Nephron (organoid): ENCODE data around the gene DUSP2.

Source experiments
- H3K27ac Mint-ChIP-seq, 3 experiments: 2 replicates each; pipeline ENCODE4 v1.8.0; 2020; ENCODE audit warnings: mixed read lengths in 3 of 3, mild to moderate bottlenecking in 2 of 3, moderate library complexity in 1 of 3
- H3K27me3 Mint-ChIP-seq: 2 replicates; pipeline ENCODE4 v1.8.0; 2021; ENCODE audit warnings: low read depth, mild to moderate bottlenecking, moderate library complexity, mixed read lengths
- H3K36me3 Mint-ChIP-seq: 2 replicates; pipeline ENCODE4 v1.8.0; 2020; ENCODE audit warnings: low read depth, mixed read lengths
- H3K4me1 Mint-ChIP-seq: 2 replicates; pipeline ENCODE4 v1.8.0; 2020; ENCODE audit warnings: mixed read lengths
- H3K4me3 Mint-ChIP-seq, 3 experiments: 2 replicates each; pipeline ENCODE4 v1.8.0; 2020; ENCODE audit warnings: mild to moderate bottlenecking in 3 of 3, mixed read lengths in 3 of 3, moderate library complexity in 2 of 3
- H3K9me3 Mint-ChIP-seq: 2 replicates; pipeline ENCODE4 v1.8.0; 2020; ENCODE audit warnings: mixed read lengths
- TF ChIP-seq, protein P1 (sequence below), 3 experiments: fragments of 200-600 bp; sonication (generic); IDR thresholded peaks; one replicate each; pipeline ENCODE4 v1.5.0; 2021; ENCODE audit warnings: antibody characterized with exemption in 3 of 3; ENCODE audit not compliant: unreplicated experiment in 3 of 3

The DUSP2 gene

DNA sequence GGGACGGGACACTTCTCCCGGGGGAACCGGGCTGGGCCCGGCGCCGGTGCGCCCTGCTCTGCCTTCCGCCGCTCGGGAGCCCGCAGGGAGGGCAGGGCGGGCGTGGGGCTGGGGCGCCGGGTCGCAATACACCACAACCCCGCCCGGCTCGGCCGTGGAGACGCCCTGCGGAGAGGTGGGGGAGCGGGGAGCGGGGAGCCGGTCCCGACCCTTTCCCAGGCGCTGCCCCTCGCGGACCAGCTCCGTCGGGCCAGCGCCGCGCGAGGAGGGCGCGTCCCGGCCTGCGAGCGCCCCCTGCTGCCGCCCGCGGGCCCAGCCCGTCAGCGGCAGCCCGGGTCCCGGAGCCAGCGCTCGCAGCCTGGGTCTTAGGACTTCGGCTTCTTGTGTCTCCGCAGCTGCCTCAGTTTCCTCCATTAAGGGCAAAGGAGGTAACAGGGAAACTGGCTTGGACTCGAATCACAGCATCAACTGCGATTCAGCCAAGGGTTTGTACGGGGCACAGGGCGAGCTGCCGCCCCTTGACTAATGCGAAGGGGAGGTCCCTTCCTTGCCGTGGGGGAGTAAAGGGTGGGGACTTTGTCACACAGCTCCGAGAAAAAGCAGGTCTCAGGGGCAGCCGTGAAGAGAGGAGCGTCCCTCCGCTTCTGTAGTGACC, 28.2 kb downstream of the DUSP2 start:
- Mint-ChIP-seq H3K27me3 (peaks cover 57% of the 10 kb centered on the region), H3K4me1 (peaks cover 19% of the 10 kb centered on the region), H3K4me3 (peak overlapping the region; percentile 63 to 81 (median 79)), H3K36me3 (no peaks in the 10 kb centered on the region), H3K9me3 (no peaks in the 10 kb centered on the region), H3K27ac (no peak overlapping the region)
- TF ChIP-seq, protein P1, sequence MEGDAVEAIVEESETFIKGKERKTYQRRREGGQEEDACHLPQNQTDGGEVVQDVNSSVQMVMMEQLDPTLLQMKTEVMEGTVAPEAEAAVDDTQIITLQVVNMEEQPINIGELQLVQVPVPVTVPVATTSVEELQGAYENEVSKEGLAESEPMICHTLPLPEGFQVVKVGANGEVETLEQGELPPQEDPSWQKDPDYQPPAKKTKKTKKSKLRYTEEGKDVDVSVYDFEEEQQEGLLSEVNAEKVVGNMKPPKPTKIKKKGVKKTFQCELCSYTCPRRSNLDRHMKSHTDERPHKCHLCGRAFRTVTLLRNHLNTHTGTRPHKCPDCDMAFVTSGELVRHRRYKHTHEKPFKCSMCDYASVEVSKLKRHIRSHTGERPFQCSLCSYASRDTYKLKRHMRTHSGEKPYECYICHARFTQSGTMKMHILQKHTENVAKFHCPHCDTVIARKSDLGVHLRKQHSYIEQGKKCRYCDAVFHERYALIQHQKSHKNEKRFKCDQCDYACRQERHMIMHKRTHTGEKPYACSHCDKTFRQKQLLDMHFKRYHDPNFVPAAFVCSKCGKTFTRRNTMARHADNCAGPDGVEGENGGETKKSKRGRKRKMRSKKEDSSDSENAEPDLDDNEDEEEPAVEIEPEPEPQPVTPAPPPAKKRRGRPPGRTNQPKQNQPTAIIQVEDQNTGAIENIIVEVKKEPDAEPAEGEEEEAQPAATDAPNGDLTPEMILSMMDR (IDR thresholded peaks at IDR 0.05; ENCODE audit: unreplicated experiment in 3 of 3): peak; percentile 89 to 95 (median 91)

DNA sequence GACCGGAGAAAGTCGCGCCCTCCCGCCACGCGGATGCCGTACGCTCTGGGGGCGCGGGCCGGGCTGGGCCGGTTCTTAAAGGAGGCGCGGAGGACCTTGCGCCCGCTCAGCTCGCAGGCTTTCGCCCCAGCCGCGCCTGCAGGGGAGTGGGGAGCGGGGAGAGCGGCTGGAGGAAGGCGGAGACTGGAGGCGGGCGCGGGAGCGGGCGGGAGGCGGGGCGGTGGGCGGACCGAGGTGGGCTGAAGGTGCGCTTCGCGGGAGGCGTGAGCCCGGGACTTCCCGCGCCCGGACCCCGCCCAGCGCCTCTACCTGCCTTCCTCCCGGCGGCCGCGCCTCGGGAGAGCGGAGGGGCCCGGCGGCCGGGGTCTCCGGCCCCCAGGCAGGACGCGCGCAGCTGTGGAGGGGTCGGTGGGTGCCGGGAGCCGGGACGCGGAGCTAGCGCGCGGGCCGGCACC, 28.8 kb downstream of the DUSP2 start, which contains the start of gene ADRA2B:
Gene ADRA2B, minus strand, starts transcription at position 148 of the 455 bp plus-strand sequence. CDS start 422 bp downstream, outside the sequence.
- TF ChIP-seq, protein P1 (IDR thresholded peaks at IDR 0.05; ENCODE audit: unreplicated experiment in 3 of 3): no peak
- H3K4me1 Mint-ChIP-seq: peaks cover 19% of the 10 kb centered on the region
- peaks cover 60% of the 10 kb centered on the region for H3K27me3 Mint-ChIP-seq

DNA sequence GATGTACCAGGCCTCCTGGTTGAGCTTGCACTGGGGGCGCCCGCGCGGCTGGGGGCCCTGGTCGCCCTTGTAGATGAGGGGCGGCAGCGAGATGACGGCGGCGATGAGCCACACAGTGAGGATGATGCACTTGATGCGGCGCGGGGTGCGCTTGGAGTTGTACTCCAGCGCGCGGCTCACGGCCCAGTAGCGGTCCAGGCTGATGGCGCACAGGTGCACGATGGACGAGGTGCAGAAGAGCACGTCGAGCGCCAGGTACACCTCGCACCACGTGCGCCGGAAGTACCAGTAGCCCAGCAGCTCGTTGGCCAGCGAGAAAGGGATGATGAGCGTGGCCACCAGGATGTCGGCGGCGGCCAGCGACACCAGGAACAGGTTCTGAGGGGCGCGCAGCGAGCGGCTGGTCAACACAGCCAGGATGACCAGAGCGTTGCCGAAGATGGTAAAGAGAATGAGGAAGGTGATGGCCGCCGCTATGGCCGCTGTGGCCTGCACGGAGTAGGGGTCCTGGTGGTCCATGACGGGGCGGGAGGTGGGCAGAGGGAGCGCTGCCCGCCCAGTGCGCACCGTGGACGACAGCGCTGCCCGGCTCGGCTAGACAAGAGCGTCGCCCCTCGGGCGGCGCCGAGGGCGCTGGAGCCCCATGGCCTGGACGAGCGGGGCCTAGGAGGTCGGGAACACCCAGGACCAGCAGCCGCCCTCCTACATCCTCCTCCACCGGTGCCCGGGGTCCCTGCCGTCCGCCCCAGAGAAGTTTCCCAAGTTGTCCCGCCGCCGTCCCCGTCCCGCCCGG, 29.4 kb downstream of the DUSP2 start:
- Mint-ChIP-seq H3K27me3 (peaks cover 54% of the 10 kb centered on the region), H3K36me3 (no peaks in the 10 kb centered on the region), H3K9me3 (no peaks in the 10 kb centered on the region), H3K4me3 (peak overlapping the region; percentile 75 to 81 (median 78)), H3K27ac (no peak overlapping the region), H3K4me1 (peaks cover 19% of the 10 kb centered on the region)
- TF ChIP-seq, protein P1 (IDR thresholded peaks at IDR 0.05; ENCODE audit: unreplicated experiment in 3 of 3): no peak

More for the DNA sequence above, 28.8 kb downstream of the DUSP2 start, which contains the start of gene ADRA2B:
- Mint-ChIP-seq H3K9me3 (no peaks in the 10 kb centered on the region), H3K36me3 (no peaks in the 10 kb centered on the region), H3K27ac (no peak within 1 kb of the TSS), H3K4me3 (peak within 1 kb of the TSS; percentile 78 to 81 (median 81))

DNA sequence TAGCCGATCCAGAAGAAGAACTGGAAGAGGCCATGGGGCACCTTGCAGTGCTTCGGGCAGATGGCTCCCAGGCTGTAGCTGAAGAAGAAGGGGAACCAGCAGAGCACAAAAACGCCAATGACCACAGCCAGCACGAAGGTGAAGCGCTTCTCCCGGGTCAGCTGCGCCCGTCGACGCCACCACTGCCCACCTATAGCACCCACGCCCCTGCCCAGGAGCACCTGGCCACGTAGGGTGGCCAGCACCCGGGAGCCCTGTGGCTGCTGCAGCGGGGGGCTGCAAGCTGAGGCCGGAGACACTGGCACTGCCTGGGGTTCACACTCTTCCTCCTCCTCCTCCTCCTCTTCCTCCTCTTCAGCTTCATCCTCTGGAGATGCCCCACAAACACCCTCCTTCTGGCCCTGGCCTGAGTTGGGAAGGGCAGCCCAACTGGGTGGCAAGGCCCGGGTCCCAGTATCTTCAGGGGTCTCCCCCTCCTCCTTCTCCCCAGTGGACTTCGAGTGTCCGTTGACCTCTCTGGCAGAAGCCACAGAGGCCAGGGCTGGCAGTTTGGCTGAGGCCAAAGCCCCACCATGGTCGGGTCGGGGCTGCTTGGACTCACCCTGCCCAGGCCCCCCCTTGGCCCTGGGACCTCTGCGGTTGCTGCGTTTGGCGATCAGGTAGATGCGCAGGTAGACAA, 30.2 kb downstream of the DUSP2 start:
- H3K27me3 Mint-ChIP-seq: peaks cover 46% of the 10 kb centered on the region
- H3K27ac Mint-ChIP-seq: no peak overlapping the region
- peaks cover 11% of the 10 kb centered on the region for H3K4me1 Mint-ChIP-seq
- H3K36me3 Mint-ChIP-seq: no peaks in the 10 kb centered on the region
- no peaks in the 10 kb centered on the region for H3K9me3 Mint-ChIP-seq
- peak overlapping the region; percentile 76 to 81 (median 78) for H3K4me3 Mint-ChIP-seq
- TF ChIP-seq, protein P1 (IDR thresholded peaks at IDR 0.05; ENCODE audit: unreplicated experiment in 3 of 3): no peak

DNA sequence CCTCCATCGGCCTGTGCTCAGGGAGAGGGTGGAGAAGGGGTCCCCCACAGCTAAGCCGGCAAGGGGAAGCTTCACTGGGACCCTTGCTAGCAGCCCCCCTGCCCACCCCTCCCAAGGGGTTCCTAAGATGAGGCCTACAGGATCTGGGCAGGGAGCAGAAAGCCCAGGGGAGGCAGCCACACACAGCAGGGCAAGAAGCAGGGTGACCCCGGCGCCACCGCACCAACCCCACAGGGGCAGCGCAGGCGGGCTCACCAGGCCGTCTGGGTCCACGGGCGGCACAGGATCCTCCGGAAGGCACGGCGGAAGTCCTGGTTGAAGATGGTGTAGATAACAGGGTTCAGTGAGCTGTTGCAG, 30.7 kb downstream of the DUSP2 start:
- no peaks in the 10 kb centered on the region for H3K9me3 Mint-ChIP-seq
- TF ChIP-seq, protein P1 (IDR thresholded peaks at IDR 0.05; ENCODE audit: unreplicated experiment in 3 of 3): no peak
- H3K27me3 Mint-ChIP-seq: peaks cover 42% of the 10 kb centered on the region
- peaks cover 8% of the 10 kb centered on the region for H3K4me1 Mint-ChIP-seq
- no peak overlapping the region for H3K27ac Mint-ChIP-seq
- no peaks in the 10 kb centered on the region for H3K36me3 Mint-ChIP-seq
- H3K4me3 Mint-ChIP-seq: peak overlapping the region; percentile 66 to 78 (median 76)
